Stimulated activated CD8-positive, alpha-beta memory T cell treated with anti-CD3 and anti-CD28 coated beads, Interleukin-15, amount 100 ng/mL, for 48 hours (primary cell): ENCODE results near the gene C5.
A peak's percentile ranks its signal among the peaks of the same experiment; 100 is the strongest.
"Not testable (repeated sequence)": the region's sequence is repeated elsewhere in the genome, so short reads cannot be mapped to it uniquely, and the experiment has no call there.

Experiments used
- DNase-seq, 2 donors: peaks; one replicate each; pipeline ENCODE4 v3.0.0-alpha.2; 2020; ENCODE audit warnings: low read depth in 2 of 2

Gene C5

GRCh38 chr9:121050128-121050988 is at the start of gene C5:
Gene C5 (minus strand): TSS chr9:121050275. CDS start chr9:121050246, 29 bp downstream.
- no peak for DNase-seq

- no peak for DNase-seq
These were observed 48.6 kb upstream of the C5 start for GRCh38 chr9:121098567-121099198.

- no peak for DNase-seq
These were observed 45.0 kb upstream of the C5 start for GRCh38 chr9:121095057-121095456.

- not testable (repeated sequence) for DNase-seq
These were observed 40.7 kb upstream of the C5 start for GRCh38 chr9:121090743-121091142.

- no peak for DNase-seq
These were observed 38.5 kb upstream of the C5 start for GRCh38 chr9:121088576-121088975.

GRCh38 chr9:121085661-121086060 is 35.6 kb upstream of the C5 start:
- DNase-seq = no peak

- DNase-seq = no peak
These were observed 32.0 kb upstream of the C5 start for GRCh38 chr9:121082075-121082474.

- DNase-seq = no peak
These were observed 25.4 kb upstream of the C5 start for GRCh38 chr9:121075251-121076036.

GRCh38 chr9:121074370-121075250 is 24.5 kb upstream of the C5 start, which contains the start of gene CNTRL:
Gene CNTRL (plus strand): TSS chr9:121074955. CDS start chr9:121088327, 13,372 bp downstream.
- peak; percentile 92 to 95 for DNase-seq

GRCh38 chr9:121073038-121073437 is 23.0 kb upstream of the C5 start:
- DNase-seq = no peak

- DNase-seq = no peak
These were observed 21.8 kb upstream of the C5 start for GRCh38 chr9:121071756-121072421.

GRCh38 chr9:121071370-121071755 is 21.3 kb upstream of the C5 start:
- no peak for DNase-seq

- DNase-seq = no peak
These were observed 19.3 kb upstream of the C5 start for GRCh38 chr9:121069396-121069795.

GRCh38 chr9:121067640-121068039 is 17.6 kb upstream of the C5 start:
- no peak for DNase-seq

GRCh38 chr9:121066850-121067249 is 16.8 kb upstream of the C5 start:
- DNase-seq = no peak

- DNase-seq = no peak
These were observed 10.0 kb upstream of the C5 start for GRCh38 chr9:121059998-121060636.

GRCh38 chr9:121059513-121059912 is 9.4 kb upstream of the C5 start:
- no peak for DNase-seq

- DNase-seq = no peak
These were observed 7.7 kb upstream of the C5 start for GRCh38 chr9:121057821-121058220.

GRCh38 chr9:121055642-121056143 is 5.6 kb upstream of the C5 start:
- DNase-seq = no peak

- no peak for DNase-seq
These were observed 3.5 kb upstream of the C5 start for GRCh38 chr9:121053544-121053943.
